ENCODE results near the gene MYH6. TPM values are rescaled to one million over a fixed set of nuclear protein-coding genes. Genes with fewer than 3 reads are reported as not detected.
"Not testable (repeated sequence)": the region's sequence is repeated elsewhere in the genome, so short reads cannot be mapped to it uniquely, and the experiment has no call there.

MYH6 gene
- total and polyA plus RNA-seq, 7 donors, result 44.1 to 532 (median 138) TPM

DNA sequence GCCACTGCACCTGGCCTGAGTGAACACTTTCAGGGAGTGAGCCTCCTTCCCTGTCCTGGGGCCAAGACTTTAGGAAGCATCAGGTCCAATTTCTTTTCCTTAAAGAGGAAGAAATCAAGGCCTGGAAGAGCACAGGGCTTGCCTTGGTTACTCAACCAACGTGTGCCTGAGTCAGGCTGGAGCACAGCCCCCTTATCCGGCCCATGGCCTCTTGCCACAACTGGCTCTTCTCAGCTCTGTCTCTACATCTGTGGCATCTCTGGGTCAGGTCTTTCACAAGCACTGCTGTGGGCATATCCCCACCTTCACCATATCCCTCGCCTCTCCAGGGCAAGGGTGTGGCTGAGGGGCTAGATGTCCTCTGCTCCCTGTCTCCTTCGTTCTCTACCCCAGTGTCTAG lies 6.8 kb downstream of the MYH6 start:
- DNase-seq (peak in 1 of 2 donors; percentile 59), ATAC-seq (peak in 3 of 4 donors; percentile 24 to 30 (median 26))
- H3K4me1 ChIP-seq, result no peaks in the 10 kb centered on the region
- H3K27ac ChIP-seq, result no peak overlapping the region
- intact Hi-C loops (cut with DNase I), result no loop called here
- 66 to 75% (median 69%) methylated on average over 4 of the region's 4 CpGs for WGBS, 3 donors
- no peaks in the 10 kb centered on the region for H3K27me3 ChIP-seq (ENCODE audit: insufficient read depth in 3 of 3, low read length in 2 of 3)
- no peaks in the 10 kb centered on the region for H3K9me3 ChIP-seq
- TF ChIP-seq, protein P1, sequence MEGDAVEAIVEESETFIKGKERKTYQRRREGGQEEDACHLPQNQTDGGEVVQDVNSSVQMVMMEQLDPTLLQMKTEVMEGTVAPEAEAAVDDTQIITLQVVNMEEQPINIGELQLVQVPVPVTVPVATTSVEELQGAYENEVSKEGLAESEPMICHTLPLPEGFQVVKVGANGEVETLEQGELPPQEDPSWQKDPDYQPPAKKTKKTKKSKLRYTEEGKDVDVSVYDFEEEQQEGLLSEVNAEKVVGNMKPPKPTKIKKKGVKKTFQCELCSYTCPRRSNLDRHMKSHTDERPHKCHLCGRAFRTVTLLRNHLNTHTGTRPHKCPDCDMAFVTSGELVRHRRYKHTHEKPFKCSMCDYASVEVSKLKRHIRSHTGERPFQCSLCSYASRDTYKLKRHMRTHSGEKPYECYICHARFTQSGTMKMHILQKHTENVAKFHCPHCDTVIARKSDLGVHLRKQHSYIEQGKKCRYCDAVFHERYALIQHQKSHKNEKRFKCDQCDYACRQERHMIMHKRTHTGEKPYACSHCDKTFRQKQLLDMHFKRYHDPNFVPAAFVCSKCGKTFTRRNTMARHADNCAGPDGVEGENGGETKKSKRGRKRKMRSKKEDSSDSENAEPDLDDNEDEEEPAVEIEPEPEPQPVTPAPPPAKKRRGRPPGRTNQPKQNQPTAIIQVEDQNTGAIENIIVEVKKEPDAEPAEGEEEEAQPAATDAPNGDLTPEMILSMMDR (IDR thresholded peaks at IDR 0.05), result no peak
- peaks cover 0 to 41% of the 10 kb centered on the region in 2 donors for H3K36me3 ChIP-seq (ENCODE audit: insufficient read depth in 1 of 2, low read depth in 1 of 2)
- H3K4me3 ChIP-seq, result no peak overlapping the region

DNA sequence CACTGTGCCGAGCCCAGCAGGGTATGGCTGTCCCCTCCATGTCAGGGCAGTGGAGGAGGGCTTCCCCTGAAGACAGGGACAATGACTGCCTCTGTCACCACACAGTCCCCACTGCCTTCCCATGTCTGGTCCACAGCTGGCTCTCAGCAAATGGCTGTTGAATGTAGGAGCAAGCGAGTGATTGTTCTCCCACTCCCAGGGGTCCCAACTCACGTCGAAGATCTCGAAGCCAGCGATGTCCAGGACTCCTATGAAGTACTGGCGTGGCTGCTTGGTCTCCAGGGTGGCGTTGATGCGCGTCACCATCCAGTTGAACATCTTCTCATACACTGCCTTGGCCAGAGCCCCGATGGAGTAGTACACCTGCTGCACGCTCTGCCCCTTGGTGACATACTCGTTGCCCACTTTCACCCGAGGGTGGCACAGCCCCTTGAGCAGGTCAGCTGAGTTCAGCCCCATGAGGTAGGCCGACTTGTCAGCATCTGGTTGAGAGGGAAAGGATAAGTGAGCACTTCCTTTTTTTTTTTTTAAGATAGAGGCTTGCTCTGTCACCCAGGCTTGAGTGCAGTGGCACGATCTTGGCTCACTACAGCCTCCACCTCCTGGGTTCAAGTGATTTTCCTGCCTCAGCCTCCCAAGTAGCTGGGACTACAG lies 7.5 kb downstream of the MYH6 start:
- H3K9me3 ChIP-seq; H3K27ac ChIP-seq; H3K4me1 ChIP-seq; H3K27me3 ChIP-seq (ENCODE audit: insufficient read depth in 3 of 3, low read length in 2 of 3); H3K4me3 ChIP-seq; intact Hi-C loops (cut with DNase I): not testable (repeated sequence)
- ATAC-seq (peak in 1 of 4 donors; percentile 1), DNase-seq (peak in 1 of 2 donors; percentile 41)
- peaks cover 0 to 44% of the 10 kb centered on the region in 2 donors for H3K36me3 ChIP-seq (ENCODE audit: insufficient read depth in 1 of 2, low read depth in 1 of 2)
- 83 to 86% (median 85%) methylated on average over 16 of the region's 16 CpGs for WGBS, 3 donors

DNA sequence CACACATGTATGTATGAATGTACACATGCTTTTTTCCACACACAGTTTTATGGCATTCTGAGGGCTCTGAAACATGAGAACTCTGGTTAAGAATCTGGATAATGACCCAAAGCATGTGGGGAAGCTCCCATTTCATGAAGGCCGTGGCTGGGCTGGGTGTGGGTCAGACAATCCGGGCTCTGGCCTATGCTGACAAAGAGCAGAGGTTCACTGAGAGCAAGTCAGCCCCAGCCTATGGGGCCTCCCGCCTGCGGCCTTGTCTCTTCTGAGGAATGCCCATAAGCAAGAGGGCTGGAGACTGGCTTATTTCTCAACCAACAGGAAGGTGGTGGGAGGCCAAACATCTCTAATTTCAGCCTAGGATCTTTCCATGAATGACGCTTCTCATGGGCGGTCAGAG lies 8.5 kb downstream of the MYH6 start:
- DNase-seq, result peak in 1 of 2 donors; percentile 44
- TF ChIP-seq, protein P1 (IDR thresholded peaks at IDR 0.05), result no peak
- Histone ChIP-seq H3K9me3 (no peaks in the 10 kb centered on the region), H3K4me3 (no peak overlapping the region), H3K27ac (no peak overlapping the region), H3K36me3 (ENCODE audit: insufficient read depth in 1 of 2, low read depth in 1 of 2) (peaks cover 0 to 44% of the 10 kb centered on the region in 2 donors), H3K27me3 (ENCODE audit: insufficient read depth in 3 of 3, low read length in 2 of 3) (no peaks in the 10 kb centered on the region), H3K4me1 (no peaks in the 10 kb centered on the region)
- WGBS, 3 donors, result 52 to 64% (median 57%) methylated on average over 6 of the region's 6 CpGs
- peak in 2 of 4 donors; percentile 2 to 12 for ATAC-seq
- intact Hi-C loops (cut with DNase I), result no loop called here

DNA sequence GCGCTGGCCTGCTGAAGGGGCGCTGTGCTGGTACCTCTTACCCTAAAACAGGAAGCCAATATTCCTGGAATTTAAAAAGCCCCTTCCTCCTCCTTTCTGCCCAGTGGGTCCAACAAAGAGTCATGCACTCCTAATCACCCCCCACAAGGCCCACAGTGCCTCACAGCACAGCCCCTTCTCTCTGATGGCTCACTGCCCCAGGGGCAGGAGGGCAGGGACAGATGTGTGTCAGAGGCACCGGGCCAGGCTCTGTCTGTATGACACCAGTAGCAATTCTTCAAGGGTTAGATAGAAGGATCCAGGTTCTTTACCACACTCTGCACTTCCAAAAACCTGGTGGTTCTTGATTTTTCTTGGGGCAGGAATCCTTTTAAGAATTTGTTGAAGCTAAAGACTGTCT lies 8.9 kb downstream of the MYH6 start:
- 78 to 86% (median 82%) methylated on average over 3 of the region's 3 CpGs for WGBS, 3 donors
- intact Hi-C loops (cut with DNase I), result no loop called here
- H3K36me3 ChIP-seq (ENCODE audit: insufficient read depth in 1 of 2, low read depth in 1 of 2), result peaks cover 0 to 44% of the 10 kb centered on the region in 2 donors

DNA sequence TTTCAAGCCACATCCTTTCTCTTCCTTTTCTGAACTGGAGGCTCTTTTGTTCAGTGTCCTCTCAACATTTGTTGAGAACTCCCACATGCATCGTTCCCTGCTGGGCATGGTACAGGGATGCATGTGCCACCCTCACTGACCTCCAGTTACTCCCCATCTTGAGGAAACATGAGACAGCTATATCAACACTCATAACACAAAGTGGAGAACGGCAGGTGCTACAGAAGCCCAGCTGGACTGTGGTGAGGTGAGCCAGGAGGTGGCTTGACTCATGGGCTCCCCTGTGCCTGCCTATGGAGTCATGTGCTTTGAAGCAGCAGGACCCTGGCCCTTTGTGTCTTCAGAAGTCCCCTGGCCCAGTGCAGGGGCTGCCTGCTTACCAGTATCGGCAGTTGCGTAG lies 9.7 kb downstream of the MYH6 start:
- Histone ChIP-seq H3K4me3 (no peak overlapping the region), H3K36me3 (ENCODE audit: insufficient read depth in 1 of 2, low read depth in 1 of 2) (peaks cover 0 to 50% of the 10 kb centered on the region in 2 donors), H3K4me1 (no peaks in the 10 kb centered on the region), H3K9me3 (no peaks in the 10 kb centered on the region), H3K27ac (peak overlapping the region; percentile 50), H3K27me3 (ENCODE audit: insufficient read depth in 3 of 3, low read length in 2 of 3) (no peaks in the 10 kb centered on the region)
- ATAC-seq, result peak in 3 of 4 donors; percentile 9 to 44 (median 9)
- 67 to 72% (median 71%) methylated on average over 4 of the region's 4 CpGs for WGBS, 3 donors
- DNase-seq, result no peak
- intact Hi-C loops (cut with DNase I), result no loop called here
- TF ChIP-seq, protein P1 (IDR thresholded peaks at IDR 0.05), result no peak

More for the DNA sequence above, 8.9 kb downstream of the MYH6 start:
- Histone ChIP-seq H3K4me3 (no peak overlapping the region), H3K9me3 (no peaks in the 10 kb centered on the region), H3K4me1 (no peaks in the 10 kb centered on the region), H3K27ac (no peak overlapping the region), H3K27me3 (ENCODE audit: insufficient read depth in 3 of 3, low read length in 2 of 3) (no peaks in the 10 kb centered on the region)
- ATAC-seq (no peak), DNase-seq (peak in 1 of 2 donors; percentile 45)
- TF ChIP-seq, protein P1 (IDR thresholded peaks at IDR 0.05), result no peak
